ENCODE measurements around the gene SMC3.
A peak's percentile ranks its signal among the peaks of the same experiment; 100 is the strongest.
"Not testable (repeated sequence)": the region's sequence is repeated elsewhere in the genome, so short reads cannot be mapped to it uniquely, and the experiment has no call there.

Gene SMC3

DNA sequence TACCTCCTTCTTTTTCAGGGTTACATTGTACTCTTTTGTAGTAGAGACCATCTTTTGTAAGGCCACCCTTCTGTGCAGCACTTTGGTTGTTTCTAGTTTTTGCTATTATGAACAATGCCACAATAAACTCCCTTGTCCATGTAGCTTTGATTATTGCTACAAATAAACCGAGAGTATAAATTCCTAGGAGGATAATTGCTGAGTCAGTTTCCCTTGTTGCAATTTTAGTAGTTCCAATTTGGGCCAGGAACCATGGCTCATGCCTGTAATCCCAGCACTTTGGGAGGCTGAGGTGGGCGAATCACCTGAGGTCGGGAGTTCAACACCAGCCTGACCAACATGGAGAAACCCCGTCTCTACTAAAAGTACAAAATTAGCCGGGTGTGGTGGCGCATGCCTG is 72.4 kb downstream of the SMC3 start:
- peaks cover 32% of the 10 kb centered on the region for H3K27me3 Mint-ChIP-seq
- not testable (repeated sequence) for H3K9me3 Mint-ChIP-seq; ATAC-seq (replicated peaks; ENCODE audit: extremely low read depth, poor library complexity, severe bottlenecking); H3K27ac Mint-ChIP-seq (ENCODE audit: low read depth); H3K36me3 Mint-ChIP-seq (ENCODE audit: insufficient read depth); H3K4me3 Mint-ChIP-seq; DNase-seq (ENCODE audit: low spot score in 2 of 2)
- peaks cover 23% of the 10 kb centered on the region for H3K4me1 Mint-ChIP-seq

DNA sequence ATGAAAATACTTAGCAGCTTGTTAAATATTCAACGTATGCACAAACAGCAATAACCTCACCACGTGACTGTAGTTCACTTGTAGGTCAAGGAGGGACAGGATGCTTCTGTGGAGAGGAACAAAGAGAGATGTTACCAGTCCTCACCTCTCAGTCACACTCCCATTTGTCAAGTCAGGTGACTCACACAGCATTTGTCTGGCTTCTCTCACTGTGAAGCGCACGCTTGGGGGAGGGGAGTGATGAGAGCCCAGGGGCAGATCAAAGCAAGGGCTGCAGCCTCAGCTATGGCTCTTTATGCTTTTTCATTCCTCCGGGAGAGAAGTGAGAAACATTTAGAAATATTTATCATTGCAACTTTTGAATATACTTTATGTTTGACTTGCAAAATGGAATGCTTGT is 73.8 kb downstream of the SMC3 start:
- no peaks in the 10 kb centered on the region for H3K9me3 Mint-ChIP-seq
- H3K27me3 Mint-ChIP-seq: peaks cover 41% of the 10 kb centered on the region
- no peak overlapping the region for H3K27ac Mint-ChIP-seq (ENCODE audit: low read depth)
- ATAC-seq (replicated peaks; ENCODE audit: extremely low read depth, poor library complexity, severe bottlenecking) (peak; percentile 75), DNase-seq (ENCODE audit: low spot score in 2 of 2) (no peak)
- peak overlapping the region; percentile 32 for H3K4me3 Mint-ChIP-seq
- H3K36me3 Mint-ChIP-seq (ENCODE audit: insufficient read depth): peaks cover 3% of the 10 kb centered on the region
- peaks cover 23% of the 10 kb centered on the region for H3K4me1 Mint-ChIP-seq

- Mint-ChIP-seq H3K9me3 (no peaks in the 10 kb centered on the region), H3K36me3 (ENCODE audit: insufficient read depth) (peaks cover 3% of the 10 kb centered on the region), H3K4me1 (peaks cover 23% of the 10 kb centered on the region), H3K27me3 (peaks cover 52% of the 10 kb centered on the region), H3K4me3 (peak overlapping the region; percentile 56), H3K27ac (ENCODE audit: low read depth) (no peak overlapping the region)
- no peak for DNase-seq (ENCODE audit: low spot score in 2 of 2)
- no peak for ATAC-seq (replicated peaks; ENCODE audit: extremely low read depth, poor library complexity, severe bottlenecking)
Observed at GRCh38 chr10:110642204-110643034, 74.9 kb downstream of the SMC3 start.

DNA sequence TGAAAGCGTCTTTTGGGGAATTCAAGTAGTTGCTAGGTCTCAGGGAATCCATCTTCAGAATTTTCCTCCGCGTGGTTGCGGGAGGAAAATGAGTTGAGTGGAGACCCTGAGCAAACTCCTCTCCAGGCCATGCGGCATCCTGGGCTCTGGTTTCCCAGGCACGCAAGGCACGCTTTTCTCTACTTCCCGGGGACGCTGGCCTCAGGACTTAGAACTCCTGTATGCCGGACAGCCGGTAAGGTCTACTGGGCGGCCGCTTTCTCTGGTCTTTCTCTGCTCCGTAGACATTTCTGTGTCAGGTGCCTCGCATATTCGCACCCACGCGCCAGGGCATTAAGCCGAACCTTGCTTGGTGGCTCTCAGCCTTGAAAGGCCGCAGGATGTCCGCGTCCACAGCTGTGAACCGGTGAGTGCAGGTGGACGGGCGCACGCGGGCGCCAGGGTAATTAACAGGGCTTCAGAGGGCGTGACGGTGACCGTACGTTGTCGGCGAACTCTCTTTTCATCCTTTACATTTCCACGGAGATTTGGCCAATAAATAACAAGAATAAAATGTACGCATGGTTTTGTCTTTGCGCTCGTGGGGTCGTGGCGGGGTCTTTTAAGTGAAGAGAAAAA is 75.6 kb downstream of the SMC3 start:
- H3K27ac Mint-ChIP-seq (ENCODE audit: low read depth): no peak overlapping the region
- H3K4me1 Mint-ChIP-seq: peaks cover 23% of the 10 kb centered on the region
- H3K4me3 Mint-ChIP-seq: peak overlapping the region; percentile 56
- peaks cover 60% of the 10 kb centered on the region for H3K27me3 Mint-ChIP-seq
- no peaks in the 10 kb centered on the region for H3K9me3 Mint-ChIP-seq
- ATAC-seq (replicated peaks; ENCODE audit: extremely low read depth, poor library complexity, severe bottlenecking) (no peak), DNase-seq (ENCODE audit: low spot score in 2 of 2) (no peak)
- peaks cover 3% of the 10 kb centered on the region for H3K36me3 Mint-ChIP-seq (ENCODE audit: insufficient read depth)

GRCh38 chr10:110643653-110644597 is 76.4 kb downstream of the SMC3 start, which contains the start of gene RBM20:
Gene RBM20, plus strand, starts transcription at chr10:110644336. Its CDS starts 119 bp downstream, at chr10:110644455.
- Mint-ChIP-seq H3K4me1 (peaks cover 23% of the 10 kb centered on the region), H3K36me3 (ENCODE audit: insufficient read depth) (peaks cover 3% of the 10 kb centered on the region), H3K9me3 (no peaks in the 10 kb centered on the region), H3K4me3 (peak within 1 kb of the TSS; percentile 68), H3K27ac (ENCODE audit: low read depth) (no peak within 1 kb of the TSS), H3K27me3 (peaks cover 68% of the 10 kb centered on the region)
- DNase-seq (ENCODE audit: low spot score in 2 of 2) (no peak), ATAC-seq (replicated peaks; ENCODE audit: extremely low read depth, poor library complexity, severe bottlenecking) (peak; percentile 31)

DNA sequence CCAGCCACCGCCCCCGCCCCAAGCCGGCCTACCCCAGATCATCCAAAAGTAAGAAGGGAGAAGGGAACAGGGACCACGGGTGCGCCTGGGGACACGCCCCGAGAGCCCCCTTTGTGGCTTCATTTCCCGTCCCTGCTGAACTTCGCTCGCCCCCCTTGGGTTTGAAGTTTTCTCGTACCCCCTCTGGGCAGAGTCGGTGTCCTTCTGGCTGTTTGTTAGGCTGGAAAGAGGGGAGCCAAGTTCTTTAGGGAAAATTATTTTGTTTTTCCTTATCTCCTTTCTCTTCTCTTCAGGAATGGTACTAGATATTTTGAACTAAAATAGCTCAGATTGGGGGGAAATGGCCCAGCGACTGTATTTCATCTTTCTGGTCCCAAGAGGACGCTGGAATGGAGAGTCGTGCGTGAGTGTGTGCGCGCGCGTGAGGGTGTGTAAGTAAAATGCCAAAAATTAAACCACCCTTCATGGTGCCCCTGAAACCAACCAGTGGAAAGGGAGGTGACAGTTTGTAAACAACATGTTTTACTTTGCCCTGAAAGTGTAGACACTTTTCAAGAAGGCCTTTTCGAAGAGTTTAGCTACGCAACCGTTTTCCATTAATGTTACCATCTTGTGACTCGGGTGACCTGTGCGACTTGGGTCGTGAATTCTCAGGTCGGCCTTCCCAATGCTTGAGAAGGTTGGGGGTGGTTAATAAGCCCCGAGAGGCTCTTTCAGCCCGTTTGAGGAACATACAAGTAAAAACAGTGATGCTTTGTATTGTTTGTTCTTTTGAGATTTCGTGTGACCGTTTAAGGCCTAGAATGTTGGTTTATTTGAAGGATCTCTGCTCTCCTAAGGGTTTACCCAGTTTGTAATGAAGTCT is 77.3 kb downstream of the SMC3 start:
- Mint-ChIP-seq H3K4me3 (peak overlapping the region; percentile 68), H3K27ac (ENCODE audit: low read depth) (no peak overlapping the region), H3K27me3 (peaks cover 77% of the 10 kb centered on the region), H3K36me3 (ENCODE audit: insufficient read depth) (peaks cover 3% of the 10 kb centered on the region), H3K9me3 (no peaks in the 10 kb centered on the region), H3K4me1 (peaks cover 23% of the 10 kb centered on the region)
- ATAC-seq (replicated peaks; ENCODE audit: extremely low read depth, poor library complexity, severe bottlenecking): no peak
- DNase-seq (ENCODE audit: low spot score in 2 of 2): no peak

DNA sequence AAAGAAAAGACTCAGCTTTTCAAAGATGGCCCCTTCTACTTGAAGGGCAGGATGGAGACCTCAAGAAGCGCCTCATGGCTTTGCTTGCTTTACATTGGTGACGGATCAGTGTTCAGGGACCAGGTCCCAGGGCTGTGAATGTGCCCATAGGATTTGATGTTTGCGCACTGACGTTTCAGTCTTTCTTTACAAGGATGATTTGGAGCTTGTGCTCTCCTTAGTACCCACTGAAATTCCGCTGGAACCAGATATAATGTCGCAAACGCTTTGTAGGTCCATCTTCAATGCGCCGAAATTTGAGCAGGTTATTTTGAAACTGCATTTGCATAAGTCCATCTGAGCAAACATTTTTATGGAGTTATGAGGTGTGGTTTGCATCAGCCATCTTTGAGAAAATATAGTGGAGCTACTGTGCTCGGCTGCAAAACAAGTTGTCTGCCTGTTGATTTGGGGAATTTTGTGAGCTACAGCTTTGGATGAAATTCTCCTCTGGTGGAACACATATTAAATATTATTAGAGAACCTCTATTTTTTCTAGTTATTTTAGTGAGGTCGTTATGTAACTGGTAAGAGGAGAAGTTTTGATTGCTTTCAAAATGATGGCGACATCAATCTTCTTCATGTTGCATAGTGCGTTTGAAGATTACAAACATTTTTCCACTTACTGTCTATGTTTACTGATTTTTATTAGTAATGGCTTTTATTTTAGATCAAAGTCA is 79.1 kb downstream of the SMC3 start:
- H3K4me3 Mint-ChIP-seq: no peak overlapping the region
- H3K9me3 Mint-ChIP-seq: no peaks in the 10 kb centered on the region
- peaks cover 3% of the 10 kb centered on the region for H3K36me3 Mint-ChIP-seq (ENCODE audit: insufficient read depth)
- ATAC-seq (replicated peaks; ENCODE audit: extremely low read depth, poor library complexity, severe bottlenecking) (no peak), DNase-seq (ENCODE audit: low spot score in 2 of 2) (no peak)
- no peak overlapping the region for H3K27ac Mint-ChIP-seq (ENCODE audit: low read depth)
- H3K4me1 Mint-ChIP-seq: peaks cover 14% of the 10 kb centered on the region
- H3K27me3 Mint-ChIP-seq: peaks cover 86% of the 10 kb centered on the region

DNA sequence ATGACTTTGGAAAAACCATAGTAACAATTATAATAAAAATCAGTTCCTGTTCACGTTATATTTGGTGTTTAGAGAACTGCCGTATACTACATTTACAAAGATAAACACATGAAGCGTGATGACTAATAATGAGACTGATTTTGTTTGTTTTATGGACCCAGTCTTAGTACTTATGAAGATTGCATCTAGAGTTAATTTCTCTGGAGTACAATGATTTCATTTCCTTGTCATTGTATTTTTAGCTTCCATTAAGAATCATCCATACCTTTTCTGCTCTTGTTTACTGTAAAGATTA is 79.6 kb downstream of the SMC3 start:
- H3K27me3 Mint-ChIP-seq: peaks cover 81% of the 10 kb centered on the region
- H3K36me3 Mint-ChIP-seq (ENCODE audit: insufficient read depth): peaks cover 3% of the 10 kb centered on the region
- no peaks in the 10 kb centered on the region for H3K9me3 Mint-ChIP-seq
- DNase-seq (ENCODE audit: low spot score in 2 of 2): no peak
- H3K4me3 Mint-ChIP-seq: no peak overlapping the region
- H3K27ac Mint-ChIP-seq (ENCODE audit: low read depth): no peak overlapping the region
- H3K4me1 Mint-ChIP-seq: peaks cover 12% of the 10 kb centered on the region
- no peak for ATAC-seq (replicated peaks; ENCODE audit: extremely low read depth, poor library complexity, severe bottlenecking)

DNA sequence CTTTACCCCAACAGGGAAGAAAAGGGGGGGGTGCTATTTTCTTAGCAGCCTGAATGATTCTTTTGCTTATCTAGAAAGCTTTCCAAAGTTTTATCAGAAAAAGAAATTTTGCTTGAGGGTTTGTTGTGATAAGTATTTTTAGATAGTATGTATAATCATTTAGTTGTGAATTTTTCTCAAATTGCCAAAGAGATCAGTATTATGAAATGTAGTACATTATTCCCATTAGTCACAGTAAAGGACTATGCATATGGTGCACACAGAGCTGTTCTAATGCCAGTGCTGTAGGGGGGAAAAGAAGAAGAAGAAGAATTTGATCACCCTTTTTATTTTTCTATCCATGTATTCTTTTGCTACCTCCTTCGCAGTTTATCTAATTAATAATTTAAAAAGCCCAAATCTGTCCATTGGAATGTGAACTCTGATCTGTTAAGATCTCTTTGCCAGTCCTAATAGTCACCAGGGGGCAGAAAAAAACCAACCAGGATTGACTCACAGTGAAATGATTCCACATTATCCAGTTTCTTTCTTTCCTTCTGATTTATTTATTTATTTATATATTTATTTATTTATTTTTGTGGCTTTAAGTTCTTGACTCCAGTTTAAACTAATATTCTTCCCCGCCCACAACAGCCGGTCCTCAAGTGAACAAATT is 81.3 kb downstream of the SMC3 start:
- ATAC-seq (replicated peaks; ENCODE audit: extremely low read depth, poor library complexity, severe bottlenecking) (no peak), DNase-seq (ENCODE audit: low spot score in 2 of 2) (no peak)
- Mint-ChIP-seq H3K4me1 (no peaks in the 10 kb centered on the region), H3K4me3 (no peak overlapping the region), H3K36me3 (ENCODE audit: insufficient read depth) (no peaks in the 10 kb centered on the region), H3K27me3 (peaks cover 81% of the 10 kb centered on the region), H3K27ac (ENCODE audit: low read depth) (no peak overlapping the region), H3K9me3 (no peaks in the 10 kb centered on the region)

DNA sequence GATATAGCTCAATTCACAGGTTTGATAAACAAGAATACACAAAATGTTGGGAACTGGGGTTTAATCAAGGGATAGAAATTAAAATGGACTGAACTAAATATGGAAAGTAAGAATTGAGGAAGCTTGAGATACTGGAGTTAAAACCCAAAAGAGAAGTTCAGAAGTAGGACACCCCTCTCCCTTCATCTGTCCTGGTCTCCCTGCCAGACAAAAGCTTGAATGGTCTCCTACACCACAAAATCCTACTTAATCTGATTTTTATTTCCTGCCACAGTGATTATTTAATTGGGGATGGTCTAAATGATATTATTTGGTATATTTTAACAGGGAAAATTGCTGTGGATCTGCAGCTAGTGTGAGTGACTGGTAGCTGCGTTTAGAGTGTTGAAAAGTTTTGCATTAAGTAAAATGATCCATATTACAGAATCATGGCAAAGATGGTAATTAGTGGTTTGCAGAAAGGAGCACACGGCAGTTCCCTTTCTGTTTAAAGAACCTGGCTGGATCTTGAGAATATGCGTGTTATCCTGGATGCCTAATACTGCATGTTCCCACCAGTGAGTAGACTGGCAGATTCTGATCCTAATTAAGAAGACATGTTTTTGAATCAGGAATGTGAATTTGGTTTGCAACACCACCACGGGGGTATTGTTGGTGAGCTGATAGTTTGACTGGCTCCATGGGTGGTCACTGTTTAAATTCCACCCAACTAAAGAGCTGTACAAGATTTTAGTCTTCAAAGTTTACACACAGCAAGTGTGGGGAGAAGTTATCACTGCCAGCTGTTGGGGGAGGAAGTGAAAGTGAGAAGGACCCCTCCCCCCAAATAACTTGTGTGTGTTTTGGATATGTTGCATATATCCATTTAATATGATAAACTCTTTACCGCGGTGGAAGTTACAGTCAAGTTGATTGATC is 82.1 kb downstream of the SMC3 start:
- Mint-ChIP-seq H3K36me3 (ENCODE audit: insufficient read depth) (no peaks in the 10 kb centered on the region), H3K27me3 (peaks cover 81% of the 10 kb centered on the region), H3K27ac (ENCODE audit: low read depth) (no peak overlapping the region), H3K4me3 (no peak overlapping the region), H3K4me1 (no peaks in the 10 kb centered on the region), H3K9me3 (no peaks in the 10 kb centered on the region)
- DNase-seq (ENCODE audit: low spot score in 2 of 2) (no peak), ATAC-seq (replicated peaks; ENCODE audit: extremely low read depth, poor library complexity, severe bottlenecking) (no peak)

Data from central memory CD8-positive, alpha-beta T cell (primary cell).